NCI-H774 (cell line): ENCODE measurements around the gene GHDC.
A peak's percentile ranks its signal among the peaks of the same experiment; 100 is the strongest.
"Not testable (repeated sequence)": the region's sequence is repeated elsewhere in the genome, so short reads cannot be mapped to it uniquely, and the experiment has no call there.

ENCODE experiments used
- DNase-seq: peaks from one replicate; lab custom pipeline; 2025; lab: John Stamatoyannopoulos, UW

Gene GHDC

GRCh38 chr17:42203354-42203753 is 9.1 kb upstream of the GHDC start:
- no peak for DNase-seq

- no peak for DNase-seq
Observed at GRCh38 chr17:42202696-42203095, 8.4 kb upstream of the GHDC start.

GRCh38 chr17:42202159-42202558 is 7.9 kb upstream of the GHDC start:
- no peak for DNase-seq

GRCh38 chr17:42201458-42201772 is 7.1 kb upstream of the GHDC start:
- no peak for DNase-seq

GRCh38 chr17:42200706-42201457 is 6.6 kb upstream of the GHDC start:
- DNase-seq: no peak

GRCh38 chr17:42199416-42200011 is 5.2 kb upstream of the GHDC start:
- no peak for DNase-seq

- no peak for DNase-seq
Observed at GRCh38 chr17:42198897-42199296, 4.6 kb upstream of the GHDC start.

- no peak for DNase-seq
Observed at GRCh38 chr17:42197564-42198156, 3.4 kb upstream of the GHDC start.

GRCh38 chr17:42193216-42193968 is 902 bp downstream of the GHDC start:
- no peak for DNase-seq

GRCh38 chr17:42192189-42193126 is 1.8 kb downstream of the GHDC start:
- DNase-seq: no peak

GRCh38 chr17:42191275-42191608 is 3.1 kb downstream of the GHDC start:
- DNase-seq: no peak

- no peak for DNase-seq
Observed at GRCh38 chr17:42190491-42191274, 3.6 kb downstream of the GHDC start.

GRCh38 chr17:42189651-42189965 is 4.7 kb downstream of the GHDC start:
- DNase-seq: no peak

- DNase-seq: no peak
Observed at GRCh38 chr17:42188749-42189650, 5.3 kb downstream of the GHDC start.

- DNase-seq: no peak
Observed at GRCh38 chr17:42187833-42188232, 6.5 kb downstream of the GHDC start.

- not testable (repeated sequence) for DNase-seq
Observed at GRCh38 chr17:42186191-42186590, 8.1 kb downstream of the GHDC start.

- DNase-seq: no peak
Observed at GRCh38 chr17:42185621-42185930, 8.7 kb downstream of the GHDC start.

GRCh38 chr17:42184713-42185620 is 9.3 kb downstream of the GHDC start, which contains the start of gene HCRT:
HCRT (minus strand) TSS chr17:42185452; CDS start chr17:42185365, 87 bp downstream.
- DNase-seq: peak; percentile 80
